Endometrial microvascular endothelial cells (primary cell): ENCODE results near the gene B3GALNT2. TPM values are rescaled to one million over a fixed set of nuclear protein-coding genes. Genes with fewer than 3 reads are reported as not detected.
"Not testable (repeated sequence)": the region's sequence is repeated elsewhere in the genome, so short reads cannot be mapped to it uniquely, and the experiment has no call there.

Experiments
- in situ Hi-C: cut with HindIII; loops from 2 replicates; pipeline ENCODE4 v1.10.0; 2017; ENCODE audit warnings: low sequenced_read_pairs, low pct_unique_long_range_greater_than_20kb; ENCODE audit errors: inconsistent ontology term
- total RNA-seq: library from RNA; depleted of rRNA; stranded (reverse); fragments of >200 nt; gene quantifications from one replicate; pipeline ENCODE4 v1.2.3, GENCODE V29; 2015; ENCODE audit errors: inconsistent ontology term

B3GALNT2 gene
- total RNA-seq, 1 donor from 2014 or later: 34.6 TPM

GRCh38 chr1:235461954-235462353 lies 42.3 kb downstream of the B3GALNT2 start:
- in situ Hi-C loops: no loop called here

- in situ Hi-C loops: no loop called here
Observed at GRCh38 chr1:235460770-235461169, 43.5 kb downstream of the B3GALNT2 start.

GRCh38 chr1:235457856-235458255 lies 46.4 kb downstream of the B3GALNT2 start:
- in situ Hi-C loops: not testable (repeated sequence)

GRCh38 chr1:235455823-235456222 lies 48.4 kb downstream of the B3GALNT2 start:
- in situ Hi-C loops: no loop called here

DNA sequence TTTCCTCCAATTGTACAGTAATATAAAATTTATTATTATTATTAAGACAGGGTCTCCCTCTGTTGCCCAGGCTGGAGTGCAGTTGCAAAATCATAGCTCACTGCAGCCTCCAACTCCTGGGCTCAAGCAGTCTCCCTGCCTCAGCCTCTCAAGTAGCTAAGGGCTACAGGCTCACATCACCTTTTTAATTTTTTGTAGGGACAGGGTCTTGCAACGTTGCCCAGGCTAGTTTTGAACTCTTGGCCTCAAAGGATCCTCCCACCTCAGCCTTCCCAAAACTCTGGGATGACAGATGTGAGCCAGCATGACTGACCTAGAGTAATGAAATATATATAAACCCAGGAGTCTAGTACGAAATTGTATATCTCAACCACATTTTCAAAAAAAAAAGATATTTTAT lies 49.2 kb downstream of the B3GALNT2 start:
- in situ Hi-C loops: no loop called here

- in situ Hi-C loops: no loop called here
Observed at GRCh38 chr1:235454021-235454420, 50.2 kb downstream of the B3GALNT2 start.

GRCh38 chr1:235450886-235451483 lies 53.3 kb downstream of the B3GALNT2 start:
- in situ Hi-C loops: no loop called here

- in situ Hi-C loops: no loop called here
Observed at GRCh38 chr1:235450433-235450832, 53.8 kb downstream of the B3GALNT2 start.

GRCh38 chr1:235448616-235449015 lies 55.6 kb downstream of the B3GALNT2 start:
- in situ Hi-C loops: no loop called here

DNA sequence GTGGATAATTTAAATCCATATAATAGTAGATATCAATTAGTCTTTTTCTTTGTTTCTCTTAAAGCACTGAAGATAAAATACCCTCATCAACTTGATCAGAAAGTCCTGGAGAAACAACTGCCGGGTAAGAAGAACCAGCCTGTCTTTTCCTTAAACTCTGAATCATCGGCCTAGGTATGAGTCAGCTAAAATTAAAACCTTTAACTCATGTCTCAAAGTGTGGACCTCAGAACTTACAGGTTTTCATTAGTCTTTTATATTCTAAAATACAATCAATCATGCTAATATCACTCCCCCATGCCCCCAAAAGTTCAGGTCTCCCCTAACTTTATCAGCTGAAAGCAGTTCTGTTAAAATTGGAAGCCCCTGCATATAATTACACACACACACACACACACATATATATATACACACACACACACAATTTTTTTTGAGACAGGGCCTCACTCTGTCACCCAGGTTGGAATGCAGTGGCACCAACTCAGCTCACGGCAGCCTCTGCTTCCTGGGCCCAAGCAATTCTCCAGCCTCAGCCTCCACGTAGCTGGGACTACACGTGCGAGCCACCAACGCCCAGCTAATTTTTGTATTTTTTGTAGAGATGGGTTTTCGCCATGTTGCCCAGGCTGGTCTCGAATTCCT lies 61.3 kb downstream of the B3GALNT2 start:
- in situ Hi-C loops: no loop called here

DNA sequence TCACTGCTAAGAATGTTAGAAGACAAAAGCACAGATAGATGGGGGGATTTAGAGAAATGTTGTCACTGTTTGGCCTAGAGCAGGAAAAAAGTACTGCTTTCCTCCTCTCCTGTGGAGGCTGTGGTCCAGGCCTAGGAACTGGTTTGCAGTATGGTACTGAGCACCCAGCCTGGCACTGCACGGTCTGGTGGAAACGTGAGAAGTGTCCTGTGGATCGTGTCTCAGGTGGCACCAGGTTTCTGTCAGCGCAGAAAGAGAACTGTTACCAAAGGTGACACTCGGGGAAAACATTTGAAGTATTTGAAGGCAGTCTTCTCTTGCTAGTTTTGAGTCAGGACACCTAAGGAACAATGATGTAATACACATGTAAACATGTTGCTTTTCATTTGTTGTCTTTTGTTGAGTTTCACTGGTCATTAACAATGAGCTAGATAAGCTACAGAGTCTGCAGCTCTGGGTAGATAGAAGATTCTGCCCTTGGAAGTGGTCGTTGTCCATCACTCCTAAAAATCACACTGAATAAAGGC lies 63.0 kb downstream of the B3GALNT2 start:
- in situ Hi-C loops: no loop called here

- in situ Hi-C loops: no loop called here
Observed at GRCh38 chr1:235434001-235434400, 70.3 kb downstream of the B3GALNT2 start.

- in situ Hi-C loops: no loop called here
Observed at GRCh38 chr1:235430991-235431390, 73.3 kb downstream of the B3GALNT2 start.

GRCh38 chr1:235429143-235429542 lies 75.1 kb downstream of the B3GALNT2 start:
- in situ Hi-C loops: no loop called here

GRCh38 chr1:235427447-235427846 lies 76.8 kb downstream of the B3GALNT2 start:
- in situ Hi-C loops: no loop called here

GRCh38 chr1:235426680-235427079 lies 77.6 kb downstream of the B3GALNT2 start:
- in situ Hi-C loops: no loop called here

- in situ Hi-C loops: no loop called here
Observed at GRCh38 chr1:235426143-235426542, 78.1 kb downstream of the B3GALNT2 start.

GRCh38 chr1:235425357-235425756 lies 78.9 kb downstream of the B3GALNT2 start:
- in situ Hi-C loops: no loop called here

DNA sequence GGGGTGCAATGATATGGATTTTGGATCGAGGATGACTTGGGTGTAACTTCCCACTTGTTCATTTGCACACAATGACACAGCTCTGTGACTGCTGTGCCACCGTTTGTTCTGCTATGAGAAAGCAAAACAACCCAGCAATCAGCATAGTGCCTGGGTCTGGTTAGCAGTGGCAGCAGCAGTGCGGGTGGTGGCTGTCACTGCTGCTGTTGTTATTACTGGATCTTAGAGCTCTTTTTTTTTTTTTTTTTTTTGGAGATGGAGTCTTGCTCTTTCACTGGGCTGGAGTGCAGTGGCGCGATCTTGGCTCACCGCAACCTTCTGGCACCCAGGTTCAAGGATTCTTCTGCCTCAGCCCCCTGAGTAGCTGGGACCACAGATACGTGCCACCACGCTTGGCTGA lies 80.2 kb downstream of the B3GALNT2 start:
- in situ Hi-C loops: no loop called here

- in situ Hi-C loops: no loop called here
Observed at GRCh38 chr1:235423214-235423652, 81.0 kb downstream of the B3GALNT2 start.
